GM19043 (cell line): ENCODE results near the gene PXN.
"Not testable (repeated sequence)": the region's sequence is repeated elsewhere in the genome, so short reads cannot be mapped to it uniquely, and the experiment has no call there.

Experiments used
- ATAC-seq: cut with Tn5 transposase; IDR thresholded peaks from one replicate; pipeline ENCODE4 v1.9.1; 2021; ENCODE audit warnings: low read depth; ENCODE audit not compliant: unreplicated experiment

The PXN gene

DNA sequence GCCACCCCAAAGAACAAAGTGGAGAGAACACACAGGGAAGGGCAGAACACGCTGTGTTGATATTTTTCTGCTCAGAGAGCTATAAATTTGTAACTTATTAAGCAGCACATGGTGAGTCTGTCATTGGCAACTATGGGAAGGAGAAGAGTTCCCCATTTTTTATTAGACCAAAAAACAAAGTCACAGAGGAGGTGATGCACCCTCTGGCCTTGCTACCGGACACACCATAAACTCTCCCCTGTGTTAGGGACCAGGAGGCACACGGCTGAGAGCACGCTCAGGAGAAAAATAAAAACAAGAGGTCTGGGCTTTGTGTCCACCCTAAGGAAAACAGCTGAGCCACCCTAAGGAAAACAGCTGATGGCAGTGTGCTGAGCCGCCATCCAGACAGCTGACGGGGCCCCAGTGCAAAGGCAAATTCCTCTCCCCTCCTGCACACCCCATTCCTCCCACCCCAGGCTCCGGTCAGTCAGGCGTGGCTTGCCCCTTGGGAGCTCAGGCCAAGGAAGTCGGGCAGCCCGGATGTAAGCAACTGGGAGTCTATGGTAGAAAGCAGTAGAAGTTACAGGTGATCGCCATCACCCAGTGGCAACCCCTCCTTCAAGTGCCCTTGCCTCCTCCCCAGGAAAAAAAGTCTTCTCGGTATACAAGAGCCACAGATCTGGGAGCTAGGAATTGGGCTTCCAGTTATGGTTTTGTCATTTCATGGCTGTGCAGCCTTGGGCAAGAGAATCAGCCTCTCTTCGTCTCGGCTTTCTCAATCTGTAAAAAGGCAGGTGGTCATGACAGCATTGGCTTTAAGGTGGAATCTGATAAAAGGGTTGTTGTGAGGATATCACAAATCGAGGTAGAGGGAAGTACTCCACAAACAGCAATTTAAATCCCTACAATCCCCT is 2.4 kb downstream of the PXN start:
- ATAC-seq: no peak

DNA sequence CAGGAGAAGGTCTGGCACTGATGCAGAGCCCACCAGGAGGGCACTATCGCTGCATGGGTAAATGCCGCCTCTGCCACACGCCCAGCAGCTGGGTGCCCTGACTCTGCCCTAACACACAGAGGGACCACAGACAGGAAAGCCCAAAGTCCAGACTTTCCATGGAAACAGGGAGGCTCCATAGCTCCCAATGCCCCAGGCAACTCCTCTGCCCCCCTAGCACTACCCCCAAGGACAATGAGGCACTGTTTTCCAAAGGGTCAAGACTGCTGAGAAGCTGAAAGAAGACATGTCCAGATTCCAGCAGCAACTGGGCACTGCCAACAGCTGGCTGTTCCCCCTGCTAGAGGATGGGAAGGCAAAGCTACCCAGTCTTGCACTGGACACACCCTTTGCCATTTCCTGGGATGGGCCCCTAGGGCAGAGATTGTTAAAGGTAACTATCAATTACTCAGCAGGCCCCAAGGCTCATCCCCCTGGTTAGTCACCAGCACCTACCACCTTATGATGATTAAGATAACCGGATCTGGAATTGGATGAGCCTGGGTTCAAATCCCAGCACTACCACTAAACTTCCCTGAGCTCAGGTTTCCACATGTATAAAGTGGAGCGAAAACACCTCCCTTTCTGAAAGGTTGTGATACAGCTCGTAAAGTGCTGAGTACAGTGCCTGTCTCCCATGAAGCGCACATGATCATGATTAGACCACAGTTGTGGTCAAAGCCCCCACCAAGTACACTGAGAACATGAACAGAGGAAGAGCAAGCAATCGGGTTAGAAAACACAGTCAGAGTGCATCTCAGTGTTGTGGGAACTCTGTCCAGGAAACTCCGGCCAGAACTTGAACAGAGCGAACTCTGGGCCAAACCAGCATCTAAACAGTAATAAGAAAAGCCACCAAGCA is 3.3 kb downstream of the PXN start:
- ATAC-seq: no peak

DNA sequence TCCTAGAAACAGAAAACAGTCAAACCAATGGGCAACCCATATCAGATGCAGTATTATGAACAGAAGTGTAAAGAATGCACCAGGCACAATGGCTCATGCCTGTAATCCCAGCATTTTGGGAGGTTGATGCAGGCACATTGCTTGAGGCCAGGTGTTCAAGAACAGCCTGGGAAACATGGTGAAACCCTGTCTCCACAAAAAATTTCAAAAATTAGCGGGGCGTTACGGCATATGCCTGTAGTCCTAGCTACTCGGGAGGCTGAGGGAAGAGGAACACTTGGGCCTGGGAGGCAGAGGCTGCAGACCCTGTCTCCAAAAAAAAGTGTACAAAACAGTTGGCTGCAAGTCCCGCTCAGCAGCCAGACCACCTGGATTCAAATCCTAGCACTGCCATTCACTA is 4.9 kb downstream of the PXN start:
- ATAC-seq: no peak

DNA sequence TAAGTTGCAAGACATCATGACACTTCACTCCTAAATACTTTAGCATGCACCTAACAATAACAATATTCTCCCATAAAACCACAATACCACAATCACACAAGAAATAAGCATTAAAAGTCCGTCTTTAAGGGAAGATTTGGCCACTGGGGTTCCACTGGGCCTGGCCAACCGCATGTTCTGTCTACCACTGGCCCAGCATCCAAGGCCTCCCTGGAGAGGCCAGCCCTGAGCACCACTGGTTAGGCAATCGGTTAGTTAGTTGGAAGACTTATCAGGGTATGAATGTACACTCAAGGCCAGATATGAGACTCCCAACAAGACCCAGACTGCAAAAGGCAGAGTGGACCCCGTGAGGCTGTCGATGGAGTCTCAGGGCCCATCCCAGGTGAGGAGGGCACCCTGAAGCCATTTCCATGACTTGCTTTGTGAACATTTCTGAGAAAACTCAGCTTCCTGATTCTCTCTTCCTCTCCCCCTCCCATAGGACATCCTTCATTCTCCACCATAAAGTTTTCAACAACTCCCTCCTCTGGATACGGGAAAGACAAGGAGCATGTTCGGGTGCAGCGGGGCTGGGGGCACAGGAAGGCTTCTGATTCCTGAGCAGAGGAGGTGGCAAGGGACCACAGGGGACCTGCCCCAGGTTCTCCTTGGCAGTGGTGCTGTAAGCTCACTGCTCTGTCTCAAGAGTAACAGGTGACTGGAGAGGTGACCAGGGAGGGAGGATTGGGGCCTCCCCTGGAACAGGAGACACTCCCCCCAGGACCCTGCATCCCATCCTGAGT is 5.9 kb downstream of the PXN start:
- no peak for ATAC-seq

DNA sequence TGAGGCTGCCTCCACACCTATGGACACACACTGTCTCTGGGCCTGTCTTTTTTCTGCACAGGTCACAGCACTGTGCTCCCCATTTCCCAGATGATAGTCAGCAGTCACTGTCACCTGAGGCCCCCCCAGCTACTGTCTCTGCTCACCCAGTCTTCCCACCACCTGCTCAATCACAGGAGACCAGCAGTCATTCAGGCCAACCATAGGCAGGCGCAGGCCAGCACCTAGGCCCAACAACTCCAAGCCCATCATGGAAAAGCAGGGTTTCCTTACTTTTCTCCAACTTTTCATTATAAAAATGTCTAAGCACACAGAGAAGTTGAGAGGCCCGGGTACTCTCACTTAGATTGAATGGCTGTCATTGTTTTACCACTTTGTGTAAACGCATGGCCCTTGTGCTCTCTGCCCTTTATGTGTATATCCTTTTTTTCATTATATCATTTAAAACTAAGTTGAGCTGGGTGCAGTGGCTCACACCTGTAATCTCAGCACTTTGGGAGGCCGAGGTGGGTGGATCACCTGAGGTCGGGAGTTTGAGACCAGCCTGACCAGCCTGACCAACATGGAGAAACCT is 7.1 kb downstream of the PXN start:
- no peak for ATAC-seq

DNA sequence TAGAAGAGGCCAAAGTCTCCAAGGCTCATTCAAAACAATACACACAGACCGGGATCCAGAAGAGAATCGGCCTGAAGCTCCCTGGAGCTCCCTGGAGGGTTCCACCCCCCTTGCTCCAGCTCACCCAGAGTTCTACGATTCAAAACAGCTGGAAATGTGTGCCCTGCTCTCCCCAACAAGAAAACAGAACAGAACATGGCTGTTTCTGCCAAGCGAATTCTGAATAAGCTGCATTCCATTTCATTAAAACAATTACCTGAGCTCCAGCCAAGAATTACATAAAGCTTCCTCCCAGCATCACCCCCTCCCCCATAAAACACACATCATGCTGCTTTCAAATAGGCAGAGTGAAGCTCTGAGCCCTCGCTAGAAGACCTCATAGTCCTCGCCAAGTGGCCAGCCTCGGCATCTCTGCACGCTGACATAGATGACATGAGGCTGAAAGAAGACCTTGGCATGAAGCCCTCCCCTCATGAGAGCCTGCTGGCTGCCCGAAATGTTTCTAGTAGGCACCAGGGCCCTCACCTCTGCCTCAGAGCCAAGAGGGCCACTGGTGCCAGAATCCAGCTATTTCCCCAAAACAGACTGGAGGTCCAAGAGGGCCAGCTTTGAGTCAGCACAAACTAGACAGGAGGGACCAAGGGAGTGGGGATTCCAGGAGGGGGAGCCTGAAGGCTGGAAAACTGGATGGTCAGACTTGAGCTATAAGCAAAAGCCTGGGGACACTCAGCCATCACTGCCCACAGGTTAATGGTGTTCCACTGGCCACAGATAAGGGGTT is 8.3 kb downstream of the PXN start:
- no peak for ATAC-seq

DNA sequence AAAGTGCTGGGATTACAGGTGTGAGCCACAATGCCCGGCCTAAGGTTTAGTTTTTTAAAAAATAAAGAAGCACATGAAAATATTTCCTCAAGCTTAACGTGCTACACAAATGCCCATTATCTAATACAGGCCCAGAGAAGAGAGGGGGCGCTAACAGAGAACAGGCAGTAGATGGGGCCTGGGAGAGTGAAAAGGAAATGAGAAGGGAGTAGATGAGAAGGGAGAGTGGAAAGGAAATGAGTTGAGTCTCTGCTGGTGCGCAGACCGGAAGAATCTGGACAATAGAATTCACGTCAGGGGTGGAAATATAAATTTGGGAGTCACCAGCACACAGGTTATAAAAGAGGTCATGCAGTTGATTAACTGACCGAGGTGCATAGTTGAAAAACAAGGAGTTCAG is 10.7 kb downstream of the PXN start:
- ATAC-seq: no peak

DNA sequence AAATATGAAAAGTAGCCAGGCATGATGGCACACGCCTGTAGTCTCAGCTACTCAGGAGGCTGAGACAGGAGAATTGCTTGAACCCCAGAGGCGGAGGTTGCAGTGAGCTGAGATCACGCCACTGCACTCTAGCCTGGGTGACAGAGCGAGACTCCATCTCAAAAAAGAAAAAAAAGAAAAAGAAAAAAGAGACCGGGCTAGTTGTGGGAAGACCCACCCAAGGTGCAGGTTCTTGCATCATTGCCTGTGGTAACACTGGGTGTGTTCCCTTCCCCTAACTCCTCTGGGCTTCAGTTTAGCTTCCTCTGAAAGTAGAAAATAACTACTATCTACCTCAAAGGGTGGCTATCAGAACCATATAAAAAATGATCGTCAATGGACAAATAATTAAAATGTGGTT is 12.2 kb downstream of the PXN start:
- not testable (repeated sequence) for ATAC-seq

DNA sequence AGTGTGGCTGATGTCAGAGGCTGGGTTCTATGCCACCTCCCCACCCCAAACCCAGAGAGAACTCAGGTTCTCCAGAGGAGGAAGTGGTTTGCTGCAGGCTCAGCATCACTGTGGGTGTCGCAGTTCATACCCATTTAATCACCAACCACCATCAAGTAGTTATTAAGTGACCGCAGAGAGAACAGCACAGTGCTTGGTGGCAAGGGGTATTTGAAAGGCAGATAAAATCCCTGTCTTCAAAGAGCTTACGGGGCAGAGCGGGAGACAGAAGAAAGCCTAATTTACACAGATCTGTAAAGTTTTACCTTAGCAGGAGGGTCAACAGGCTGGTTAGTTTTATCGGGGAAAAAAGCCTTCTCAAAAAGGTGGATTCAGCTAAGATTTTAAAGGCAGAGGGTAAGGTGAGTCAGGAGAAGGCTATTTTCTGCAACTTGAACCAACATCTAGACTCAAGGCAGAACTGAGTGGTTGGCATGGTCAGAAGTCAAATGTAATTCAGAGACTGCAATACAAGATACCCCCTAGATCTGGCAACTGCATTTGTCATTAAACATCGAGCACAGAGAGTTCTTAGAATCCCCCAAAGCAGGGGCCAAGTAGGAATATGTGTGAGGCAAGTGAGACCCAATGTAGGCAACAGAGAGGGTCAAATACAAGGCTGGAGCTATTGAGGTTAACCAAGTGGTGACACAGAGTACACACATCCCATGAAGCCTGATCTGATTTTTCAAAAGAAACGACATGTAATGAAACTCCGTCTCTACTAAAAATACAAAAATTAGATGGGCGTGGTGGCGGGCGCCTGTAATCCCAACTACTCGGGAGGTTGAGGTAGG is 13.2 kb downstream of the PXN start:
- no peak for ATAC-seq

DNA sequence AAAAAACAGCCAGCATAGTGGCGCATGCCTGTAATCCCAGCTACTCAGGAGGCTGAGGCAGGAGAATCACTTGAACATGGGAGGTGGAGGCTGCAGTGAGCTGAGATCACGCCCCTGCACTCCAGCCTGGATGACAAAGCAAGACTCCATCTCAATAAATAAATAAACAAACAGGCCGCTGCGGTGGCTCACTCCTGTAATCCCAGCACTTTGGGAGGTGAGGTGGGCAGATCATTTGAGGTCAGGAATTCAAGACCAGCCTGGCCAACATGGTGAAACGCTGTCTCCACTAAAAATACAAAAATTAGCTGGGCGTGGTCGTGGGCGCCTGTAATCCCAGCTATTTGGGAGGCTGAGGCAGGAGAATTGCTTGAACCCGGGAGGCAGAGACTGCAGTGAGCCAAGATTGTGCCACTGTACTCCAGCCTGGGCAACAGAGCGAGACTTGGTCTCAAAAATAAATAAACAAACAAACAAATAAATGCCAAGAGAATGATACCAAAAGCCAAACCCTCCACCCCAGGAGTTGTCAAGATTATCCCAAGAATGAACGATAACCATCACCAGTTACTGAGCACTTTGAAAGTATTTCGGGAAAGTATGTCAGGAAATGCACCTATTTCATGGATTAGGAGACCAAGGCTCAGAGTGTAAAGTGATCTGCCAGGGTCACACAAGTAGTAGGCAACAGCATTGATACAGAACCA is 14.0 kb downstream of the PXN start:
- ATAC-seq: not testable (repeated sequence)

DNA sequence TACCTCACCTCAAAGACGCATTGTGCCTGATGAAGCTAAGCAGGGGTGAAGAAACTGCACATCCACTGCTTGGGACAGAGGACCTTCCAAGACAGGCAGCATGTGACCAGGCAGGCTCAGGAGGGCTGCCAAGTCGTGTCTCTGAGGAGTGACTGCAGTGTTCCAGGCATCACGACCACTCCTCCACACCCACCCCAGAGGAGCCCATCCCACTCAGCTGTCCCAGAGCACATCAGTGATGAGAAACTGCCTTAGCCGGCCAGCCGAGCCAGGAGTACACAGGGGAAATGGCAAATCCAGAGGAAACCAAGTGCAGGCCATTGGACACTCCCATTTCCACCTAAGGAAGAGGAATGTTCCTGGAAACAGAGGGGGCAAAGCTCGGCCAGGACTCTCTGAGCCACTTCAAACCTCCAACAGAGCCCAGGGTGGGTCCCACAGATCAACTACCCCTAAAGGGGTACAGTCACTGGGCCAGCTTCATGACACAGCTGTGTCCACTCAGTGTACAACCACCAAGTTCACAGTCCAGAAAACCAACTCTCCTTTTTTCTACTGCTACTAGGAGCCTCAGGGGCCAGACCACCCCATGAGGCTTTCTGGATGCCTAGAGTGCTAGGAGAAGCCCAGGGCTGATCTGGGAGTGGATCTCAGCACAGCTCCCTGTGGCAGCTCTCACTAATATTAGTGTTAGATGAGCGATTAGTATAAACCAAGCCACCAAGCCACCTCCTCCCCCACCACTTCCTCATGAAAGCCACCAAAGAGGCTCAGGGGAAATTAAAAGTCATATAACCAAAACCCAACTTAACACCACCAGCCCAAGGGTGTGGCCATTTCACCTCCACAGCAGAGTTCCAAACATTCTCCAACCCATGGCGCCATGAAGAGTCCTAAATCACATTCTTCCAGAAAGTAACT is 15.4 kb downstream of the PXN start:
- ATAC-seq: no peak

DNA sequence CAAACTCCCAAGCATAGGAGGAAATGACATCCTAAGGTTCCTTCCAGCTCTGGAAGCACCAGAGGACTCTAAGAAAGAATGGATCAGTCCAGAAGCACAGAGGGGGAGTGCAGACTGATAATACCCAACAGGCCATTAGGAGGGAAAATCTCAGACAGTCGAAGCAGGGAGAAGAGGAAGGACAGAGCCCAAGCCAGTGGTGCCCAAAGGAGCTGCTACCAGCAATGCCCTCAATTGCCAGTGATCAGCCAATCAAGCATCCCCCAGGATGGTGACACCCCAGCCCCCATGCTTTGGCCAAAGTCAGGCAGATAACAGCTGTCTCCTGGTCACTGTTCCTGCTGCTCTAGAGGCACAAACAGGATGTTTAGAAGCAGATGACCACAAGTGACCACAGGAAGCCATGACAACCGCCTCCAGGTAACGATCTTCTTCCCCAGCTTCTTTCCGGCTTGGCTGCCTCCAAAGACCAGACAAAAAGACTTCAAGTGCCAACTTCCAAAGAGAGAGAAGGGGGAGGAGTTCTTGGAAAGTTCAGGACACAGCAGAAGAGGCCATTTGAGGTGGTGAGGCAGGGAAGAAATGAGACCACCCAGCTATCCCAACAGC is 16.2 kb downstream of the PXN start:
- ATAC-seq: no peak

DNA sequence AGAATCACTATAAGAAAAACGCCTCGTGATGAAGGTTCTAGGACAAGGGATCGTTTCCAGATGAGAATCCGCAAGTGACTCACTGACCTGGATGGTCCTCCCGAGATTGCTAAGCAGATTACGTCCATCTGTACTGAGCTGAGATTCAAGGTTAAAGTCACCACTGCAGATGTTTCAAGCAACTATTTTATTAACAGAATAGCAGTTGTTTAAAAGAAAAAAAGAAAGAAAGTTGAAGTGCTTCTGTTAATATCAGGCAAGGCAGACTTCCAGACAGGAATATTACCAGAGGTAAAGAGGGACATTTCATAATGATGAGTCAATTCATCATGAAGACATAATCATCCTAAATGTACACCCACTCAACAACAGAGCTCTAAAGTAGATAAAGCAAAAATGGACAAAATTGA is 17.9 kb downstream of the PXN start:
- no peak for ATAC-seq

DNA sequence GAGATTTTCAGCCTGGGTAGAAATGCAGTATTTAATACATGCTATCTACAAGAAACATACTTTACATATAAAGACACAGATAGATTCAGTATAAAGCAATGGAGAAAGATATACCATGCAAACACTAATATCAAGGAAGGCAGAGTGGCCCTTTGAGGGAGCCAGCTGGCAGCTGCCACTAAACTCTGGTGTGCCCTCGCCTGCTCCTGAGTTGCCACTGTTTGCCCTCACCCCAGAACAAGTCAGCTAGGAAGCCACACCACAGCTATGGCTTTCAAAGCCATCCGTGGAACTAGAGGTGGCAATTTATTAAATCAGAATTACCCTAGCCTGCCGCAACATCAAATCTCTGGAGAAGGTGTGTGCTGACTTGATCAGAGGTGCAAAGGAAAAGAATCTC is 18.3 kb downstream of the PXN start:
- no peak for ATAC-seq

DNA sequence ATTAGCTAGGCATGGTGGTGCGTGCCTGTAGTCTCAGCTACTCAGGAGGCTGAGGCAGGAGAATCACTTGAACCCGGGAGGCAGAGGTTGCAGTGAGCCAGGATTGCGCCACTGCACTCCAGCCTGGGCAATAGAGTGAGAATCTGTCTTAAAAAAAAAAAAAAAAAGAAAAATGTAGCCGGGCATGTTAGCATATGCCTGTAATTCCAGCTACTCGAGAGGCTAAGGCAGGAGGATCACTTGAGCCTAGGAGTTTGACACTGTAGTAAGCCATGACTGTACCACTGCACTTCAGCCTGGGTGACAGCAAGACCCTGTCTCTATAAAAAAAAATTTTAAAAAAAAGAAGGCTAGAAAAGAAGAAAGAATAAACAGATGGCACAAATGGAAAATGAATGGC is 18.8 kb downstream of the PXN start:
- not testable (repeated sequence) for ATAC-seq

DNA sequence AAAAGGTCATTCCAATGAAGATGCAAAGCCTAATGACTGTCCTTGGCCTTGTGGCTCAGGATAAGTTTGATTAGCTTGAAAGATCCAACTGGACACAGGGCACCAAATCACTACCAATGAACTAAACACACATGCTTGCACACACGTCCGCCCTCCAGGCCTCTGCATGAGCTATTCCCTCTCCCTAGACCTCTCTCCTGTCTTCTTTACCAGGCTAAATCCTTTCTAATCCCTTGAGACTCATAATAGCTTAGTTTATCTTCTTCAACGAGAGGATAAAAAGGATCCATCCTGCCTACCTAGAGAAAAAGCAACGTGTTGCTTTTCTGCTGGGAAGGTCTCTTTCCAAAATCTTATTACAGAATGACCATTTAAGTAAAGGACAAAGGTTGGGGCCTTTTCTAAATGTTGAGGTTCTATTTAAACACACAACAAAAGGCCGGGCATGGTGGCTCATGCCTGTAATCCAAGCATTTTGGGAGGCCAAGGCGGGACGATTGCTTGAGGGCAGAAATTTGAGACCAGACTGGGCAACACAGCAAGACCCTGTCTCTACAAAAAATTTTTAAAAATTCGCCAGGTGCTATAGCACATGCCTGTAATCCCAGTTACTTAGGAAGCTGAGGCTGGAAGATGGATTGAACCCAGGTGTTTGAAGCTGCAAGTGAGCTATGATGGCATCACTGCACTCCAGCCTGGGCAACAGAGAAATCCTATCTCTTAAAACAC is 22.4 kb downstream of the PXN start:
- no peak for ATAC-seq
